WERI-Rb-1 (cell line): ENCODE results near the gene EPN3.

ENCODE experiments used
- DNase-seq: peaks from one replicate; pipeline ENCODE4 v3.0.0-alpha.2; 2020
- H3K27ac ChIP-seq: fragments of 250-450 bp; sonication (Bioruptor Pico); 2 replicates; pipeline ENCODE4 v1.5.1; 2020; ENCODE audit warnings: mild to moderate bottlenecking, moderate library complexity
- H3K27me3 ChIP-seq: fragments of 250-450 bp; sonication (Bioruptor Pico); 2 replicates; pipeline ENCODE4 v1.5.1; 2021; ENCODE audit warnings: mild to moderate bottlenecking, low read depth, moderate library complexity; ENCODE audit not compliant: insufficient read depth, severe bottlenecking
- H3K36me3 ChIP-seq: fragments of 250-450 bp; sonication (Bioruptor Pico); 2 replicates; pipeline ENCODE4 v1.5.1; 2020; ENCODE audit warnings: mild to moderate bottlenecking, moderate library complexity
- H3K4me3 ChIP-seq: 2 replicates; pipeline ENCODE4 v1.5.1; 2011; ENCODE audit warnings: low read depth, mild to moderate bottlenecking, control low read depth, low read length
- H3K9me3 ChIP-seq: fragments of 250-450 bp; sonication (Bioruptor Pico); 2 replicates; pipeline ENCODE4 v1.5.1; 2021; ENCODE audit warnings: mild to moderate bottlenecking, moderate library complexity; ENCODE audit not compliant: severe bottlenecking
- CTCF ChIP-seq: IDR thresholded peaks from 2 replicates; pipeline ENCODE4 v1.5.1; 2011; ENCODE audit warnings: low read depth, mild to moderate bottlenecking, control low read depth, inconsistent platforms, low read length

The EPN3 gene

DNA sequence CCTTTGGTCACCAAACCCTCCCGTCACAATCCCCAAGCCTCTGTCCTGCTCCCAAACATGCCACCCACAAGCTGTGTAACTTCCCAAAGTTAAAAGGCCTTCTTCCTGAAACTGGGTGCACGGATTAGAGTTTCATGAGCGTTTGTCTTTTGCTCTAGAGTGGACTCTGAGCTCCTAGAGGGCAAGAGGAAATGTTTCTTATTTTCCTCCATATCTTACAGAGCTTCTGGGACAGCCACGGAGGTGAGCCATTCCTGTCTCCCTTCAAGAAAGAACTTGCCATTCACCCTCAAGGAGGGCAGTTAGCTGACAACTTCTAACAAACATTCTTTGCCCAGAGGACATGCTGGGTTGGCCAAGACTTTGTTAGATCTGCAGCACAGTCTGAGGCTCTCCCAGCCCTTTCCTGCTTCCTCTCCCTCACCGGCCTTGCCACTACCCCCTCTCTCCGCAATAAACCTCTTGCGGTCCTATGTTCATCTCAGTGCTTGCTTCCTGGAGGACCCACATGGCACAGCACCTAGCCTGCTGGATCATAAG, 26.9 kb upstream of the EPN3 start:
- no peaks in the 10 kb centered on the region for H3K27me3 ChIP-seq
- H3K9me3 ChIP-seq = no peaks in the 10 kb centered on the region
- H3K4me3 ChIP-seq = no peak overlapping the region
- TF ChIP-seq CTCF = no peak
- no peak overlapping the region for H3K27ac ChIP-seq
- H3K36me3 ChIP-seq = no peaks in the 10 kb centered on the region
- no peak for DNase-seq

- Histone ChIP-seq H3K36me3 (no peaks in the 10 kb centered on the region), H3K4me3 (no peak overlapping the region), H3K27ac (no peak overlapping the region), H3K27me3 (no peaks in the 10 kb centered on the region), H3K9me3 (no peaks in the 10 kb centered on the region)
- DNase-seq = no peak
- TF ChIP-seq CTCF = no peak
These were observed 26.2 kb upstream of the EPN3 start for GRCh38 chr17:50506298-50506697.

GRCh38 chr17:50507871-50508572, 24.5 kb upstream of the EPN3 start, which contains the start of gene MYCBPAP:
Gene MYCBPAP, plus strand, starts transcription at chr17:50508439. Its CDS starts 236 bp downstream, at chr17:50508675.
- no peak for DNase-seq
- H3K4me3 ChIP-seq = no peak within 1 kb of the TSS

GRCh38 chr17:50508573-50509460, 23.7 kb upstream of the EPN3 start:
- Histone ChIP-seq H3K27me3 (no peaks in the 10 kb centered on the region), H3K4me3 (no peak overlapping the region)

More at GRCh38 chr17:50507871-50508572, 24.5 kb upstream of the EPN3 start, which contains the start of gene MYCBPAP:
- no peak for TF ChIP-seq CTCF
- Histone ChIP-seq H3K9me3 (no peaks in the 10 kb centered on the region), H3K27me3 (no peaks in the 10 kb centered on the region), H3K27ac (no peak within 1 kb of the TSS), H3K36me3 (no peaks in the 10 kb centered on the region)

GRCh38 chr17:50511058-50511457, 21.5 kb upstream of the EPN3 start:
- Histone ChIP-seq H3K36me3 (no peaks in the 10 kb centered on the region), H3K27me3 (no peaks in the 10 kb centered on the region), H3K9me3 (no peaks in the 10 kb centered on the region), H3K27ac (no peak overlapping the region), H3K4me3 (no peak overlapping the region)
- no peak for TF ChIP-seq CTCF
- no peak for DNase-seq

More at GRCh38 chr17:50508573-50509460, 23.7 kb upstream of the EPN3 start:
- TF ChIP-seq CTCF = no peak
- no peak for DNase-seq
- Histone ChIP-seq H3K27ac (no peak overlapping the region), H3K9me3 (no peaks in the 10 kb centered on the region), H3K36me3 (no peaks in the 10 kb centered on the region)
